B cell (primary cell): ENCODE data around the gene UNC5B. TPM values are rescaled to one million over a fixed set of nuclear protein-coding genes. Genes with fewer than 3 reads are reported as not detected.
A peak's percentile ranks its signal among the peaks of the same experiment; 100 is the strongest.

Experiments used
- ATAC-seq: fragments of 200-7000 bp; cut with Tn5 transposase; one replicate; pipeline ENCODE4 v1.10.0; 2021; ENCODE audit warnings: low read depth, mild to moderate bottlenecking, moderate number of reproducible peaks, moderate library complexity
- CTCF ChIA-PET: fragments of 350-600 bp; sonication (Branson Sonifier 250); formaldehyde crosslinking; loops from one replicate; lab custom pipeline; 2021; ENCODE audit warnings: antibody characterized with exemption, inconsistent platforms; lab: Charles Lee
- POLR2A ChIA-PET: fragments of 350-600 bp; sonication (Branson Sonifier 250); formaldehyde crosslinking; loops from one replicate; lab custom pipeline; 2021; ENCODE audit warnings: antibody characterized with exemption; lab: Charles Lee
- DNase-seq: peaks from one replicate; pipeline ENCODE4 v3.0.0; 2013
- H2AFZ ChIP-seq: 2 replicates; pipeline ENCODE4 v1.6.1; 2012; ENCODE audit warnings: mild to moderate bottlenecking, low read depth, low read length; ENCODE audit not compliant: insufficient read depth, poor library complexity, severe bottlenecking
- H3K27ac ChIP-seq, 2 donors: 1 replicate in 1 of 2; 2 replicates in 1 of 2; pipeline ENCODE4 v1.5.1; 2012 to 2013; ENCODE audit warnings: low read length in 2 of 2, mild to moderate bottlenecking in 2 of 2, moderate library complexity in 1 of 2
- H3K27me3 ChIP-seq, 4 experiments: fragments of 200-600 bp in 1 of 4; sonication (generic) in 1 of 4; replicated peaks in 1 of 4; 1 replicate in 2 of 4; 2 replicates in 2 of 4; pipeline versions ENCODE4 v1.6.1 to v1.7.0; 2013 to 2016; ENCODE audit warnings: low read length in 3 of 4, mild to moderate bottlenecking in 2 of 4, mixed read lengths in 1 of 4, moderate library complexity in 1 of 4; ENCODE audit not compliant: insufficient read depth in 4 of 4, control insufficient read depth in 3 of 4; ENCODE audit errors: control extremely low read depth in 1 of 4
- H3K36me3 ChIP-seq, 2 experiments: replicated peaks in 1 of 2; 1 replicate in 1 of 2; 2 replicates in 1 of 2; pipeline versions ENCODE4 v1.6.1 to v1.7.1; 2013; ENCODE audit warnings: low read length in 1 of 2; ENCODE audit not compliant: insufficient read depth in 2 of 2, control insufficient read depth in 1 of 2; ENCODE audit errors: control extremely low read depth in 1 of 2, extremely low read depth in 1 of 2
- H3K4me1 ChIP-seq, 2 donors: fragments of 200-600 bp in 1 of 2; sonication (generic) in 1 of 2; 1 replicate in 1 of 2; 2 replicates in 1 of 2; pipeline versions ENCODE4 v1.5.1 to v1.6.1; 2013 to 2017; ENCODE audit warnings: low read length in 2 of 2; ENCODE audit not compliant: control insufficient read depth in 2 of 2, insufficient read depth in 2 of 2
- H3K4me2 ChIP-seq: replicated peaks from 2 replicates; pipeline ENCODE3; 2012; ENCODE audit warnings: mild to moderate bottlenecking, low read depth, low read length; ENCODE audit not compliant: poor library complexity, severe bottlenecking
- H3K4me3 ChIP-seq, 5 experiments: fragments of 200-600 bp in 1 of 5; sonication (generic) in 1 of 5; 1 replicate in 3 of 5; 2 replicates in 2 of 5; pipeline versions ENCODE4 v1.5.1 to v1.7.0; 2011 to 2016; ENCODE audit warnings: low read length in 4 of 5, mild to moderate bottlenecking in 4 of 5, low read depth in 2 of 5, control low read depth in 1 of 5, moderate library complexity in 1 of 5; ENCODE audit not compliant: insufficient read depth in 1 of 5; ENCODE audit errors: control extremely low read depth in 1 of 5, extremely low read depth in 1 of 5
- H3K79me2 ChIP-seq: fragments of 200-600 bp; sonication (generic); one replicate; pipeline ENCODE4 v1.6.0; 2016; ENCODE audit warnings: low read length; ENCODE audit not compliant: control insufficient read depth, insufficient read depth
- H3K9ac ChIP-seq: fragments of 200-600 bp; sonication (generic); 2 replicates; pipeline ENCODE4 v1.6.1; 2017; ENCODE audit warnings: mild to moderate bottlenecking, low read length, moderate library complexity
- H3K9me3 ChIP-seq, 3 donors: one replicate each; pipeline versions ENCODE4 v1.6.1 to v1.7.1; 2013; ENCODE audit warnings: low read length in 2 of 3; ENCODE audit not compliant: control insufficient read depth in 2 of 3, insufficient read depth in 1 of 3; ENCODE audit errors: control extremely low read depth in 1 of 3
- H4K20me1 ChIP-seq: 2 replicates; pipeline ENCODE4 v1.6.0; 2012; ENCODE audit warnings: mild to moderate bottlenecking, low read length; ENCODE audit not compliant: insufficient read depth, control insufficient read depth, poor library complexity, severe bottlenecking
- H3K27ac Mint-ChIP-seq: one replicate; pipeline ENCODE4 v1.8.0; 2021; ENCODE audit warnings: mixed read lengths
- H3K27me3 Mint-ChIP-seq: one replicate; pipeline ENCODE4 v1.8.0; 2021; ENCODE audit warnings: mixed read lengths
- H3K4me1 Mint-ChIP-seq: one replicate; pipeline ENCODE4 v1.8.0; 2021; ENCODE audit warnings: mixed read lengths
- H3K4me3 Mint-ChIP-seq: one replicate; pipeline ENCODE4 v1.8.0; 2021; ENCODE audit warnings: mixed read lengths
- H3K9me3 Mint-ChIP-seq: one replicate; pipeline ENCODE4 v1.8.0; 2022; ENCODE audit warnings: mixed read lengths; ENCODE audit not compliant: insufficient read depth
- CTCF ChIP-seq: fragments of 200-600 bp; IDR thresholded peaks from one replicate; pipeline ENCODE4 v1.8.0; 2022; ENCODE audit warnings: antibody characterized with exemption, mild to moderate bottlenecking
- EZH2 ChIP-seq: IDR thresholded peaks from 2 replicates; pipeline ENCODE4 v1.6.1; 2012; ENCODE audit warnings: borderline replicate concordance, low read depth, mild to moderate bottlenecking, moderate library complexity, low read length; ENCODE audit not compliant: insufficient read depth, poor library complexity, severe bottlenecking
- WGBS: methylation state at CpG from one replicate; pipeline ENCODE4 v1.1.5; 2013; ENCODE audit warnings: missing lambda C conversion rate; ENCODE audit not compliant: insufficient coverage; 5-methylcytosine and 5-hydroxymethylcytosine counted together
- intact Hi-C: fragments of 100-400 bp; cut with micrococcal nuclease; formaldehyde crosslinking; loops from one replicate; pipeline ENCODE4 v1.10.0; 2022
- polyA plus RNA-seq: library from polyadenylated mRNA; depleted of rRNA; stranded (reverse); fragments of >200 nt; gene quantifications from 2 replicates; pipeline ENCODE4 v1.2.3, GENCODE V29; 2012
- total RNA-seq, 2 donors: library from RNA; stranded (reverse); fragments of 120-200 nt in 1 of 2; gene quantifications; 1 replicate in 1 of 2; 2 replicates in 1 of 2; pipeline versions ENCODE4 v1.2.3 to v1.2.4, GENCODE V29; 2013 to 2022

The UNC5B gene
- total and polyA plus RNA-seq, 2 donors (not counting 1 experiment from before 2014, with no cell fraction given) = not detected

DNA sequence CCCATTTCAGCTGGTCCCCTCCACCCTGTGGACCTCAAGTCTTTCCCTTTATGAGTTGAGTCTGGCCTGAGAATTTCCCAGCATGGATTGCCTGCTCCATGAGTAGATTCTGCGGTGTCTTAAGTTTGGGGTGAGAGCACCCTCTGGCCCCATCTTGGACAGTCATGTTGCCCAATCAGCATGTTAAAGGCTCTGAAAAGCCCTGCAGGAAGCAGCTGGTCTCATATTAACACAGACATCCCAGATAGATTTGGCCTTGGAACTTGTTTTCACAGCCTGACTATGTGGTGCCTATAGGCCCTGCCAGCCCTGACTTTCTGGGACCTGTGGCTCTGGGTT, 91.2 kb downstream of the UNC5B start:
- H3K4me3 ChIP-seq = no peak overlapping the region
- no CpG with 5 or more reads among the region's 1 CpG for WGBS
- H3K27ac Mint-ChIP-seq = no peak overlapping the region
- ATAC-seq (no peak), DNase-seq (no peak)
- H3K4me1 ChIP-seq = peaks cover 0 to 5% of the 10 kb centered on the region in 2 donors
- no peaks in the 10 kb centered on the region for H3K9me3 Mint-ChIP-seq
- CTCF ChIA-PET = interaction anchor here (0.8 to 1.7 kb wide), 2 partner anchors 405 to 508 kb away, joined by 3 to 7 read pairs; no protein-coding TSS in a partner anchor
- H3K4me3 Mint-ChIP-seq = no peak overlapping the region
- H2AFZ ChIP-seq = no peak overlapping the region
- intact Hi-C loops = no loop called here
- no peaks in the 10 kb centered on the region for H3K79me2 ChIP-seq
- no peaks in the 10 kb centered on the region for H3K9me3 ChIP-seq
- H3K9ac ChIP-seq = no peak overlapping the region
- POLR2A ChIA-PET = no interaction called here
- H3K4me1 Mint-ChIP-seq = peaks cover 6% of the 10 kb centered on the region
- H4K20me1 ChIP-seq = no peaks in the 10 kb centered on the region
- H3K36me3 ChIP-seq = no peaks in the 10 kb centered on the region
- H3K27me3 ChIP-seq = peaks cover 0 to 16% (median 0%) of the 10 kb centered on the region in 4 experiments
- peaks cover 15% of the 10 kb centered on the region for H3K27me3 Mint-ChIP-seq
- H3K4me2 ChIP-seq = no peak overlapping the region
- TF ChIP-seq CTCF (peak; percentile 6), EZH2 (no peak)
- H3K27ac ChIP-seq = no peak overlapping the region

DNA sequence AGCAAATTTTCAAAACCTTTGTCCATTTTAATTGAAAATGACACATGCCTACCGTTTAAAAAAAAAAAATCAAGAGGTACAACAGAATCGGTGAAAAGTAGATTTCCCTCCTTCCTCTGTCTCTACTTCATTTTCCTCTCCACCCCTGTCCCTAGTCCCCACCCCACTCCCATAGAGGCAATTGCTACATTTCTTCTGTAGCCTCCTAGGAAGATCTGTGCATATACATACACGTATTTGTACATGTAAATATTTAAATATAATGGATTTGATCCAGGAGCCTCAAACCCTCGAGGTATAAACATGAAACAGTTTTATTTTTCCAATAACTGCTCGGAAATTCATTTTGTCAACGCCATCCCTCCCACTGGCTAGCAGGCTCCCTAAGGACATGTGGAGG, 92.5 kb downstream of the UNC5B start:
- TF ChIP-seq CTCF = no peak
- no peak for TF ChIP-seq EZH2
- H3K9ac ChIP-seq = no peak overlapping the region
- Mint-ChIP-seq H3K27me3 (peaks cover 10% of the 10 kb centered on the region), H3K4me3 (no peak overlapping the region), H3K4me1 (peaks cover 5% of the 10 kb centered on the region), H3K9me3 (no peaks in the 10 kb centered on the region), H3K27ac (no peak overlapping the region)
- POLR2A ChIA-PET = no interaction called here
- no peak overlapping the region for H3K4me2 ChIP-seq
- DNase-seq = no peak
- peaks cover 4 to 7% of the 10 kb centered on the region in 2 donors for H3K4me1 ChIP-seq
- no peaks in the 10 kb centered on the region for H3K79me2 ChIP-seq
- ATAC-seq = no peak
- H3K9me3 ChIP-seq = no peaks in the 10 kb centered on the region
- no peak overlapping the region for H3K4me3 ChIP-seq
- CTCF ChIA-PET = interaction anchor here (0.9 to 2.2 kb wide), 5 partner anchors 15 to 406 kb away, joined by 3 to 7 read pairs (median 4); no protein-coding TSS in a partner anchor
- 79% methylated on average over 4 of the region's 6 CpGs for WGBS
- H3K27me3 ChIP-seq = peaks cover 0 to 16% (median 0%) of the 10 kb centered on the region in 4 experiments
- H3K27ac ChIP-seq = no peak overlapping the region
- H2AFZ ChIP-seq = no peak overlapping the region
- H4K20me1 ChIP-seq = no peaks in the 10 kb centered on the region
- H3K36me3 ChIP-seq = no peaks in the 10 kb centered on the region
- intact Hi-C loops = no loop called here
